GM12874 (cell line): ENCODE data around the gene PIK3R5.

ENCODE experiments used
- CTCF ChIP-seq: IDR thresholded peaks from 2 replicates; pipeline ENCODE4 v1.5.1; 2011; ENCODE audit warnings: low read depth, mild to moderate bottlenecking, control low read depth, low read length, moderate library complexity; ENCODE audit not compliant: insufficient read depth

Gene PIK3R5

GRCh38 chr17:9004132-9004960 lies 38.8 kb upstream of the PIK3R5 start:
- TF ChIP-seq CTCF = no peak

DNA sequence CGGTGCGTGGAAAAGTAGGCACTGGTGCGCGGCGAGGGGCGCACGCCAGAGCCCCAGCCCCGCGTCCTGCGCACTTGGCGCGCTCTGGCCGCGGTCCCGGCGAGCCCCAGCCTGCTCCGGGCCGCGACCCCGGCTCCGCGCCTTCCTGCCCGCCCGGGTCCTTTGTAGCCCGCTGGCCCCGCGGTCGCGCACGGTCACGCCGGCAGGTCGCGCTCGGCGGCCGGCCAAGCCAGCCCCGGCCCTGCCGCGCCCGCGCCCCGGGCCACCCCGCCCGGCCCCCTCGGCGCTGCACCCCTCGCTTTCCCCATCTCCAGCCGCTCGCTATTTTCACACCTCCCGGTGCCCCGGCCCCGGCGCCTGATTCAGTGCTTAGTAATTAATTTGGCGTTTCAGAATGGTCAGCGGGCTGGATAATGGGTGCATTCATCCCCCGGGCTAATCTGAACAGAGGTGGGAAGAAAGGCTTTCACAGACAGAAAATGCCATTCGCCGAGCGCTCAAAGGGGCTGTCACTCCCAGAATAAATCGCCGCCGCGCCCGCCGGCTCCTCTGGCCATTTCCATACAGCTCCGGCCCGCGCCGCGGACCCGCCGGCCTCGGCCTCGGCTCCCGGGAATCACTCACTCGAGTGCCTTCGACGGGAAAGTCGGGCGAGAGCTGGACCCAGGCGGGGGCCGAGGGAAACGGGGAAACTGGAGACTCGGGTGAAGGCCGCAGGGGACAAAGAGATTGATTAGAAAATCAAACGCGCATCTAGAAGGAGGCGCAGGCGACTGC lies 38.0 kb upstream of the PIK3R5 start:
- TF ChIP-seq CTCF = no peak

DNA sequence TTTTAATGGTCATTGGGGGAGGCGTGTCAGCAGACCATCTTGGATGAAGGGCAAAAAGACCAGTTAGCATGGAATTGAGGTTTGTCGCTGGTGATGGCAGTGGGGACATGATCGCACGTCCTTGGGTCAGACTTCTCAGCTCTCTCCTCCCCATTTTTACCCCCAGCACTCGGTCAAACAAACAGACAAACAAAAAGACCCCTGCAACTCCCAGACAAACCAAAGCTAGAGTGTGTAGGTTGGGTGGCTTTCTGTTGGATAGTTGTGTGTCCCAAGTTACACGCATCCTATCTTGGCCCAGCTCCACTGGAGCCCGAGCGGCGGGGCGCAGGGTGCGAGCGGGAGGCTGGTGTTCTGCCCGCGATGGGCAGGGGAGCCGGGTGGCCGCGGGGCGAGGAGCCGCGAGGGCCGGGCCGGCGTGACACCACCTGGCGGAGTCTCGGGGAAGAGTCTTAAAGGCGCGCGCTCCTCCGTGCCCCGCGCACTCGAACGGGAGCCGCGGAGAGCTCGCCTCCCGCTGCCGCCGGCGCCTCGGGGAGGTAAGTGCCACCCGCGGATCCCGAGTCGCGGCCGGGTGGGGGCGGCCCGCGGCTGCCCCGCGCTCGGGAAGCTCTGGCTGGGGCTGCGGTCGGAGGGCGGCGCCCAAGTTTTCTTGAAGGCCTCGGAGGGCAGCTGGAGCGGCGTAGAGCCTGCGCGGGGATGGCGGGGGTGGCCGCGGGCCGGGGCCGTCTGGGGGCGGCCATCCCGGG lies 37.3 kb upstream of the PIK3R5 start:
- peak; percentile 61 for TF ChIP-seq CTCF

DNA sequence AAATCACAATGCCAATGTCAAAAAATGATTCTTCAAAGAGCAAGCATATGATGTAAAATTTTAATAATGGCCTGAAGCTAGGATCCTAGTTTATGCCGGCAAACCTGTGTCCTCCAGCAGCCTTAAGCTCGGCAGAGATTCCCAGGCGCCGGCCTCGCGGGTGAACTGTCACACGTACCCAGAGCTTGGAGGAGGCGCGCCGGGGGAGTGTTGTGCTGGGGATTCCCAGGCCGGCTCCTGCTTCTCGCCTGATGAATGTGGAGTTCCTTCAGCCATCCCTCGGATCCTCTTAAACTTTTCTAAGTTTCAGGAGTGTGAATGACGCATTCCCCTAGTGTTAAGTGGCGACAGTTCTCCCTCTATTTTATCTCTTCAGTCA lies 36.7 kb upstream of the PIK3R5 start:
- no peak for TF ChIP-seq CTCF

DNA sequence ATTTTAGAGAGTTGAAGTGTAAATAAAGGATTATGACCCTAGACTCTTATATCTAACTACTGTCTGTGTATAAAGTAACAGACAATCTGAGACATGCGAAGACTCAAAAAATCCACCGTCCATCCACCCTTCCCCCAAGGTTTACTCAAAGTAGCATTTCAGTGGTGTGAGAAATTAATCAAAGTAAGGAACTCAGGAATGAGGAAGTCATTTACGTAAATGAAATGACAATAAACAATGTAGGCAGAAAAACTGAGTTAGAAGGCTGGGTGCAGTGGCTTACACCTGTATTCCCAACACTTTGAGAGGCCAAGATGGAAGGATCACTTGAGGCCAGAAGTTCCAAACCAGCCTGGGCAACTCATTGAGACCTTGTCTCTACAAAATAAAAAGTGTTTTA lies 36.1 kb upstream of the PIK3R5 start:
- TF ChIP-seq CTCF = no peak

GRCh38 chr17:8997994-8998628 lies 32.6 kb upstream of the PIK3R5 start:
- TF ChIP-seq CTCF = peak; percentile 87

GRCh38 chr17:8995711-8996110 lies 30.2 kb upstream of the PIK3R5 start:
- TF ChIP-seq CTCF = no peak
